ENCODE data around the gene HCRTR1.

GRCh38 chr1:31668303-31668883, 50.9 kb downstream of the HCRTR1 start:
- TF ChIP-seq CTCF (IDR thresholded peaks at IDR 0.05; ENCODE audit: extremely low read depth in 1 of 2, insufficient read depth in 1 of 2, low read depth in 1 of 2, low read length in 2 of 2) = no peak
- TF ChIP-seq POLR2A (IDR thresholded peaks at IDR 0.05; ENCODE audit: low read depth, low read length) = no peak
- TF ChIP-seq POLR2AphosphoS5 (IDR thresholded peaks at IDR 0.05; ENCODE audit: insufficient read depth, low read depth, low read length) = no peak
- TF ChIP-seq, protein P1, sequence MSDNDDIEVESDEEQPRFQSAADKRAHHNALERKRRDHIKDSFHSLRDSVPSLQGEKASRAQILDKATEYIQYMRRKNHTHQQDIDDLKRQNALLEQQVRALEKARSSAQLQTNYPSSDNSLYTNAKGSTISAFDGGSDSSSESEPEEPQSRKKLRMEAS (IDR thresholded peaks at IDR 0.05; ENCODE audit: insufficient read depth, insufficient read length) = no peak
- TF ChIP-seq EZH2 (IDR thresholded peaks at IDR 0.05; ENCODE audit: borderline replicate concordance, low read depth, low read length, severe bottlenecking) = no peak
- TF ChIP-seq FOS (IDR thresholded peaks at IDR 0.05; ENCODE audit: borderline replicate concordance, insufficient read depth, low read length) = no peak
- no peak for TF ChIP-seq JUN (IDR thresholded peaks at IDR 0.05; ENCODE audit: borderline replicate concordance, insufficient read depth, insufficient read length, low read depth)
- no peak for TF ChIP-seq MYC (IDR thresholded peaks at IDR 0.05; ENCODE audit: low read depth, low read length)

All from endothelial cell of umbilical vein (primary cell).